Measurements from ENCODE around the gene PAF1. TPM values are rescaled to one million over a fixed set of nuclear protein-coding genes. Genes with fewer than 3 reads are reported as not detected.

Gene PAF1
- polyA plus RNA-seq, 3 donors = 22.7 to 37.8 (median 25.2) TPM

DNA sequence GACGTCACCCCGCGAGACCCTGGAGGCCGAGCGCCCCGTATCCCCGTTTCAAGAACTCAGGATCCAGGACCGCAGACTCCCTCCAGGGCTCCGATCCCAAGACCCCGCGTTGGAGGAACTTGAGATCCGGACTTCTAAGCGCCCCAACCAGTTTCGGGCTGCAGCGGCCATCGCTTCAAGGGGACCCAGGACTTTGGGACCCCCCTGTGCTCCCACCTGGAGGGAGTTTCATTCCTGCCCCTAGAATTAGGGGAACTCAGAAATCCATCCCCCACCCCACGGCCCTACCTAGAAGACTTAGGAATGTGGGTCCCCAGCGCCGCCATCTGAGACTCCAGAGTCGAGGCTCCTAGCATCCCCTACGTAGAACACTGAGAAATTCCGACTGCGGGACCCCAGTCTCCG, 22.0 kb upstream of the PAF1 start:
- intact Hi-C loops (cut with micrococcal nuclease) = loop anchor here (2.0 kb wide), 2 partner anchors 14 to 18 kb away; no protein-coding TSS in a partner anchor
- no peaks in the 10 kb centered on the region for H3K27me3 ChIP-seq (ENCODE audit: control insufficient read depth in 2 of 2, insufficient read depth in 2 of 2, low read length in 2 of 2)
- H3K9me3 ChIP-seq (replicated peaks in 1 of 2; ENCODE audit: control insufficient read depth in 1 of 2, insufficient read depth in 1 of 2, low read length in 2 of 2) = no peaks in the 10 kb centered on the region
- H3K4me3 ChIP-seq (replicated peaks in 1 of 3; ENCODE audit: low read depth in 2 of 3, low read length in 3 of 3) = peak overlapping the region; percentile 64 to 96 (median 89)
- TF ChIP-seq, protein P1, sequence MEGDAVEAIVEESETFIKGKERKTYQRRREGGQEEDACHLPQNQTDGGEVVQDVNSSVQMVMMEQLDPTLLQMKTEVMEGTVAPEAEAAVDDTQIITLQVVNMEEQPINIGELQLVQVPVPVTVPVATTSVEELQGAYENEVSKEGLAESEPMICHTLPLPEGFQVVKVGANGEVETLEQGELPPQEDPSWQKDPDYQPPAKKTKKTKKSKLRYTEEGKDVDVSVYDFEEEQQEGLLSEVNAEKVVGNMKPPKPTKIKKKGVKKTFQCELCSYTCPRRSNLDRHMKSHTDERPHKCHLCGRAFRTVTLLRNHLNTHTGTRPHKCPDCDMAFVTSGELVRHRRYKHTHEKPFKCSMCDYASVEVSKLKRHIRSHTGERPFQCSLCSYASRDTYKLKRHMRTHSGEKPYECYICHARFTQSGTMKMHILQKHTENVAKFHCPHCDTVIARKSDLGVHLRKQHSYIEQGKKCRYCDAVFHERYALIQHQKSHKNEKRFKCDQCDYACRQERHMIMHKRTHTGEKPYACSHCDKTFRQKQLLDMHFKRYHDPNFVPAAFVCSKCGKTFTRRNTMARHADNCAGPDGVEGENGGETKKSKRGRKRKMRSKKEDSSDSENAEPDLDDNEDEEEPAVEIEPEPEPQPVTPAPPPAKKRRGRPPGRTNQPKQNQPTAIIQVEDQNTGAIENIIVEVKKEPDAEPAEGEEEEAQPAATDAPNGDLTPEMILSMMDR (IDR thresholded peaks at IDR 0.05) = peak; percentile 49
- peak overlapping the region; percentile 91 to 99 for H3K4me3 Mint-ChIP-seq
- peak overlapping the region; percentile 83 for H3K4me2 ChIP-seq (replicated peaks; ENCODE audit: extremely low read depth, low read length, poor library complexity, severe bottlenecking)
- H3K9me3 Mint-ChIP-seq = peaks cover 6 to 18% (median 11%) of the 10 kb centered on the region in 7 donors
- H3K36me3 ChIP-seq (replicated peaks in 1 of 2; ENCODE audit: control insufficient read depth in 1 of 2, insufficient read depth in 2 of 2, low read length in 2 of 2) = peaks cover 11 to 20% of the 10 kb centered on the region in 2 donors
- peak overlapping the region; percentile 6 for H2AFZ ChIP-seq (ENCODE audit: insufficient read depth, low read depth, low read length, poor library complexity, severe bottlenecking)
- peaks cover 32 to 50% of the 10 kb centered on the region in 2 donors for H3K36me3 Mint-ChIP-seq
- H3K9ac ChIP-seq (ENCODE audit: insufficient read depth, low read length, poor library complexity, severe bottlenecking) = peak overlapping the region; percentile 77
- H3K27ac Mint-ChIP-seq = peak overlapping the region; percentile 59 to 100 (median 80)
- DNase-seq = no peak
- H3K79me2 ChIP-seq (ENCODE audit: insufficient read depth, low read length) = peaks cover 45% of the 10 kb centered on the region
- peaks cover 27 to 31% of the 10 kb centered on the region in 2 donors for H3K4me1 ChIP-seq (ENCODE audit: control insufficient read depth in 1 of 2, insufficient read depth in 2 of 2, low read length in 2 of 2)
- under 1% methylated on average over 21 of the region's 24 CpGs for WGBS (ENCODE audit: insufficient coverage)
- peaks cover 28% of the 10 kb centered on the region for H3K4me1 Mint-ChIP-seq
- H3K27me3 Mint-ChIP-seq (ENCODE audit: low read depth in 3 of 3) = peaks cover 2 to 35% (median 10%) of the 10 kb centered on the region in 3 donors
- H4K20me1 ChIP-seq (ENCODE audit: insufficient read depth, low read length) = peaks cover 85% of the 10 kb centered on the region
- H3K27ac ChIP-seq (ENCODE audit: low read depth in 1 of 2, low read length in 2 of 2) = peak overlapping the region; percentile 66 to 99

DNA sequence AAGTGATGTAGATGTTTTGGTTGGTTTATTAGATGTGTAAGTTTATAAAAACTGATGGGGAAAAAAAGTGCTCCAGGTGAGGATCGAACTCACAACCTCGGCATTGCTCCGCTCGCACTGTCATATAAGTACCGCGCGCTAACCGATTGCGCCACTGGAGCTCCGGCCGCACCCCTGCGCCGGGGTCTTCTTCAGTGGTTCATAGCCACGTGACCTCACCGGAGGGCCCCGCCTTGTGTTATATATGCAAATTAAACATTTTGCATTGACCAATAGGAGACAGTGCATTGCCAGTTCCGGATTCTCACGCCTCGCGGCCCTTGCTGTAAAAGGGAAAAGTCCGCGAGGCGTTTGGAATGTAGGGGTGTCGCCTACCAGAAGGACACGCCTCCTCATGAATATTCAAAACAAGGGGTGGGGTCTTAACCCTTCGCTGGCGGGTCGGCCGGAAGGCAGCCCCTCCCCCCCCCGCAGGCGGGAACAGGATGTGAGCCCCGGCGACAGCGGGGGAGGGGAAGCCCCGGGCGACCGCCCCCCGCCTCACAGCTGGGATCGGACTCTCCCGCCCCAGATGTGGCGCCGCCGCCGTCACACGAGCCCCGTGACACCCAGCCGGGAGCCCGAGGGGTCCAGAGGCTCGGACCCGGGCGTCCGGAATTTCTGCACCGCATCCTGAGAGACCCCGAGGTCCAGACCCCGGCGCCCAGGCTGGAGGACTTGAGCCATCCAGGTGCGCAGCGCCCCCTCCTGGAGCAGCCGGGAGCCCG, 21.4 kb upstream of the PAF1 start, which contains the start of gene PLEKHG2:
Gene PLEKHG2, plus strand, starts transcription at position 570 of the 767 bp plus-strand sequence. CDS start 1,418 bp downstream, outside the sequence.
- Histone ChIP-seq H3K9ac (ENCODE audit: insufficient read depth, low read length, poor library complexity, severe bottlenecking) (peak within 1 kb of the TSS; percentile 100), H3K27ac (ENCODE audit: low read depth in 1 of 2, low read length in 2 of 2) (peak within 1 kb of the TSS; percentile 98 to 99), H3K4me2 (replicated peaks; ENCODE audit: extremely low read depth, low read length, poor library complexity, severe bottlenecking) (peak within 1 kb of the TSS; percentile 83), H3K4me1 (ENCODE audit: control insufficient read depth in 1 of 2, insufficient read depth in 2 of 2, low read length in 2 of 2) (peaks cover 27 to 31% of the 10 kb centered on the region in 2 donors), H4K20me1 (ENCODE audit: insufficient read depth, low read length) (peaks cover 85% of the 10 kb centered on the region), H3K36me3 (replicated peaks in 1 of 2; ENCODE audit: control insufficient read depth in 1 of 2, insufficient read depth in 2 of 2, low read length in 2 of 2) (peaks cover 17 to 26% of the 10 kb centered on the region in 2 donors), H3K79me2 (ENCODE audit: insufficient read depth, low read length) (peaks cover 51% of the 10 kb centered on the region), H3K9me3 (replicated peaks in 1 of 2; ENCODE audit: control insufficient read depth in 1 of 2, insufficient read depth in 1 of 2, low read length in 2 of 2) (no peaks in the 10 kb centered on the region), H3K27me3 (ENCODE audit: control insufficient read depth in 2 of 2, insufficient read depth in 2 of 2, low read length in 2 of 2) (no peaks in the 10 kb centered on the region), H3K4me3 (replicated peaks in 1 of 3; ENCODE audit: low read depth in 2 of 3, low read length in 3 of 3) (peak within 1 kb of the TSS; percentile 89 to 96 (median 91)), H2AFZ (ENCODE audit: insufficient read depth, low read depth, low read length, poor library complexity, severe bottlenecking) (peak within 1 kb of the TSS; percentile 6)
- peak within 1 kb of the TSS; percentile 96 to 100 (median 98) for H3K27ac Mint-ChIP-seq
- TF ChIP-seq, protein P1 (IDR thresholded peaks at IDR 0.05) = peak; percentile 79
- intact Hi-C loops (cut with micrococcal nuclease) = loop anchor here (2.0 kb wide), 2 partner anchors 13 to 19 kb away; no protein-coding TSS in a partner anchor
- peaks cover 26% of the 10 kb centered on the region for H3K4me1 Mint-ChIP-seq
- H3K36me3 Mint-ChIP-seq = peaks cover 34 to 53% of the 10 kb centered on the region in 2 donors
- peak within 1 kb of the TSS; percentile 91 to 99 for H3K4me3 Mint-ChIP-seq
- peak; percentile 99 for DNase-seq
- peaks cover 6 to 22% (median 14%) of the 10 kb centered on the region in 7 donors for H3K9me3 Mint-ChIP-seq
- H3K27me3 Mint-ChIP-seq (ENCODE audit: low read depth in 3 of 3) = peaks cover 2 to 36% (median 10%) of the 10 kb centered on the region in 3 donors
- WGBS (ENCODE audit: insufficient coverage) = 0% methylated on average over 48 of the region's 60 CpGs
